Measurements from ENCODE around the gene NUDT15.
"Not testable (repeated sequence)": the region's sequence is repeated elsewhere in the genome, so short reads cannot be mapped to it uniquely, and the experiment has no call there.

Gene NUDT15

DNA sequence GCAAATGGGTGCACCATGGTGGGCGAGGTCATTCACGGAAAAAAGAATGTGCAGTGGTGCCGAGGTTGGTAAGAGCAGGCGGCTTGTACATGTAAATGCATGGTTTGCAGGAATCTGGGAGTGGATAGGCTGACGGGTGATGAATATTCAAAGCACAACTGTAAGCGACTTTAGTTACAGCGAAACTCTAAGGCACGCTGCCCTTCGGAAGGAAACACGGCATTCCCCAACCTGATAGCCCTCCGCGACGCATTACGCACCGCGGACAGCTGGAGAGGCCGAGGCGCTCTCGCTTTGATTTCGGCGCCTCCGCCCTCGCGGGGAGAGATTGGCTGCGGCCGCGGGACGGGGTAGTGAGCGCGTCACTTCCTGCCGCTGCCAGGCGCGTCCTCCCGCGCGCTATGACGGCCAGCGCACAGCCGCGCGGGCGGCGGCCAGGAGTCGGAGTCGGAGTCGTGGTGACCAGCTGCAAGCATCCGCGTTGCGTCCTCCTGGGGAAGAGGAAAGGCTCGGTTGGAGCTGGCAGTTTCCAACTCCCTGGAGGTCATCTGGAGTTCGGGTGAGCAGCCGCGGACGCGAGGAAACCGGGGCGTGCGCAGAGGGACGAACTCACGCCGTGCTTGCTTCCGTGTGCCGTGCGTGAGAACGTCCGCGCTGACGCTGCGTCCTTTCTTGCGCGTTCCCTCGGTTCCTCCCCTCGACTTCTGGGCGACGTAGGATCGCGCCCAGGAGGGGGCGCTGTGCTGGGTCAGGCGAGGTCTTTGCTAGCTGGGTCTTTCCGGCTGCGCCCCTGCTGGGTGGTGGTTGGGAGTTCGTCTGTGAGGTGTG lies at the start of gene NUDT15:
NUDT15 (plus strand) TSS at position 381 of the 828 bp plus-strand sequence; CDS start at position 402, 21 bp downstream.
- DNase-seq = peak; percentile 95

DNA sequence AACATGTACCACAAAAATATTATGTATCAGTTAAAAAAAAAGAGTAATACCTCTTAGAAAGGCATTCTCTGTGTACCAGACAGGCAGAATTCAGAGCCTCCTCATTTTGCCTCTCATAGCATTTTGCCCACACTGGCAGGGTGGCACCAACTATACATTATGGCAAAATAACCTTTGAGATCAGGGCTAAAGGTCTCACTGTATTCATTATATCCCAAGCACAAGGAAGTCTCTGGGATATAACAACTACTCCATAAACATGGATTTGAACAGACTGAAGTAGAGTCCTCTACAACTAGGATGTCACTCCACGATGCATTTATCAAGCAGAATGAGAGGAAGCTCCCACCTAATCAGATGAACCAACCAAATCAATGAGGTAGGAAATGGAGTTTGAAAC lies 47.1 kb upstream of the NUDT15 start:
- DNase-seq = no peak

DNA sequence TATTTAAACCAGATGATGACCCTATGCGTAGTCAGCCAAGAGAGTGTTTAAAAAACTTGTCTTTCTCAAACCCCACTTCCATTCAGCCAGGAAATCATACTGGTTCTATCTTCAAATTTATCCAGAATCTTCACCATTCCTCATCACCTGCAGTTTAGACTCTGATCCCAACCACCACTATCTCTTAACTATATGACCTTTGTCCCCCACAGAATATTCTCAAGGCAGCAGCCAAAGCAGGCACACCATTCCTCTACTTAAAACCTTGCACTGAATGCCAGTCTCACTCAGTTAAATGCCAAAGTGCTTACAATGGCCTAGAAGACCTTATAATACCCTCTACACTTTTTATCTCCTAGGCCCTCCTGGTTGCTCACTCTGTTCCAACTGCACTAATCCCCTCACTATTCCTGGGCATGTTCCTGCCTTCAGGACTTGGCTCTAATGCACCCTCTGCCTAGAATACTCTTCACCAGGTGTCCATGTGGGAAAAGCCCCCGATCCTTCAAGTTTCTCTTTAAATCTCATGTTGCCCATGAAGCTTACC lies 46.5 kb upstream of the NUDT15 start:
- no peak for DNase-seq

DNA sequence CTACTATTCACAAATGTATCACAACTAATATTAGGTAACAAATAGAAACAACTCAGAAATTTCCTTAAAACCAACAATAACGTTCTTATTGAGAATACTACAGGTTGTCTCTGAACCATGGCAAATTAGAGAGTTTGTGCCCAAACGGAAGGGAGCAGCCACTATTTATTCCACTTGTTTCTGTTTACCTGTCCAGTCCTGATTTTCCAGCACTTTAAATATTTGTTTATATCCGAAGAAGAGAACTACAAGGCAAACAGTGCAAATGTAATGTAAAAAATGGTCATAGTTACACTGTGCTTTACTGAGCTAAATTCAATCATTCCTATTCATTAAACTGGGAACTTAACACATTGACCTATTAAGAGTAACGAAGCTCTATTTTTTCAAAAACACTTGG lies 45.7 kb upstream of the NUDT15 start:
- DNase-seq = no peak

DNA sequence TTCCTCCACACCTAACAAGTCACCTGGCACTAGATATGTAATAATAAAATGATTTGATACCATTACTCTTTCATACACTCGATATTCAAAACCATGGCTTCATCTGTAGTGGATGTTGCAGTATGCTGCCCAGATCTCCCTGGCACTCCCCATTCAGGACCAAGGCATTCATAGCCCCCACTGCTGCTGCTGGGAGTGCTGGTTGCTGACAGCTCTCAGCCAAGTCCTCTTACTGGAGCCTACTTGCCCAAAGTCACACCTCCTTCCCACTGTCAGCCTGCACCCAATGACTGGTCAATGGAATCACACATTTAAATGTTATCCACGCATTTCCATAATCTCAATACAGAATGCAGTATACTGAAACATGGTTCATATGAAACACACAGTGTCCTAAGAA lies 40.1 kb upstream of the NUDT15 start:
- DNase-seq = no peak

DNA sequence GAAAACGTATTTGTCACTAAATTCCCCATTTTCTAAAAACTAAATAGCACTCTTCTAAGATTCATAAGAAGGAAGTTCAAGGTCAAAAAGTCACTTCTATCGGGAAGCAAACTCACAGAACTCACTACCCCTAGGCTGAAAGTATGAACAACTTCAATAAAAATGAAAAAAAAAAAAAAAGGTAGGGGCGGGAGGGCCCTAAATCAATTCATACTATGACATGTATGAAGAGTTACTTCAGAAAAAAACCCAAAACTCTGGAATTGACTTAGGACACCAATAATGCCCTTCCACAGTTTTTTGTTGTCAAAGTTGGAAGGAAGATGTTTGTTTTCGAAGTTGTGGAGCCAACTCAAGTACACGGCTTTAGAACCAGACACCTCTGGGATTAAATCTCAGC lies 37.6 kb upstream of the NUDT15 start:
- no peak for DNase-seq

DNA sequence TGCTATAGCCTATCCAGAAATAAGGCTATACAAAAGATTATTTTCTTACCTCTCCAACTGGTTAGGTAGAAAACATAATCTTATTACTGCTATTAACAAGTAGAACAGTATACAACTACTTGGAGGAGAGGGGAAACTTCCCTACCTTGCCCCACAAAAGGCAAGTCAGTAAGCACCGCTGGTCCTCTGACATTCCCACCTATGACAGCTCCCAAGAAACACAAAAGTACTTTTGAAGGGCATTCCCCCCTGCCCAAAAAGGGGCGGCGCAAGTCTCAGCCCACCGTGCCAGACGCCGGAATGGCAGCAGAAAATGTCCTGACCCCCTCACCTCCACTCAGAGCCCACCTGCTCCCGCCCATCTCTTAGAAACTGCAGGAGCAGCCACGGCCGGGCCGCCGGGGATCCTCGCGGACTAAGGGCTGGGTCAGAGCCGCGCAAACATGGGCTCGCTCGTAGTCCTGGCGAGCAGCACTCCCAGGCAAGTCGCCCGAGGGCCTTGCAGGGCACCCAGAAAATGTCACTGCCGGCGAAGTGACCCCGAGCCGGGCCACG lies 36.9 kb upstream of the NUDT15 start:
- DNase-seq = no peak

DNA sequence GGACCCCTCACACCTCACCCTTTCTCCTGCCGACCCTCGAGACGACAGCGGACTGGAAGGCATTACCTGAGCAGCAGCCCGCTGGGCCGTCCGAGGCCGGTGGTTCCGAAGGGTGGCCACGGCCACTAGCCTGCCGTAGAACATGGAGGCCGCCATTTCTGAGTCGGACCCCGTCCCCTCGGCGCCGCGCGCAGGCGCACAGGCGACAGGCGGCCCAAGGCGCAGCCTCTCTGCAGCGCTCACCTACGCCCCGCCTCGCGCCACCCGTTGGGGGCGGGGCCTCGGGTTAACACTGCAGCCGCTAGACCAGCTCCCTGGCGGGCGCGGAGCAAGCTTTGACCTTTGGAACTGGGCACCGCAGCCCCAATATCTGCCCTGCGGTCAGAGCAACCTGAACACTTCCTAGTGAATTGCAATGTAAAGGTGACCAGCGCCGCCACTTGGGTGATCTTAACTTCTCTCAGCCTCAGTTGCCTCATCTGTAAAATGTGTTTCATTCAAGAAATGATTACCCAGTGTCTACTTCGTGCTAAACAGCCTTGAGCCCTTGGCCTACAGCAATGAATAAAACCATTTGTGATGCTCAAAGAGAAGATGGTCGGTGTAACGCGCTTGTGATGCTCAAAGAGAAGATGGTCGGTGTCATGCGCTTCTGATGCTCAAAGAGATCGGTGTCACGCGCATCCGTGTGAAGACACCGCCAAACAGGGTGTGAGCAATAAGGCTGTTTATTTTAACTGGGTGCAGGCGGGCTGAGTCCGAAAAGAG lies 36.2 kb upstream of the NUDT15 start, which contains the start of gene SUCLA2:
SUCLA2 (minus strand) TSS at position 160 of the 768 bp plus-strand sequence; CDS start at position 156, 4 bp downstream.
- DNase-seq = peak; percentile 88

DNA sequence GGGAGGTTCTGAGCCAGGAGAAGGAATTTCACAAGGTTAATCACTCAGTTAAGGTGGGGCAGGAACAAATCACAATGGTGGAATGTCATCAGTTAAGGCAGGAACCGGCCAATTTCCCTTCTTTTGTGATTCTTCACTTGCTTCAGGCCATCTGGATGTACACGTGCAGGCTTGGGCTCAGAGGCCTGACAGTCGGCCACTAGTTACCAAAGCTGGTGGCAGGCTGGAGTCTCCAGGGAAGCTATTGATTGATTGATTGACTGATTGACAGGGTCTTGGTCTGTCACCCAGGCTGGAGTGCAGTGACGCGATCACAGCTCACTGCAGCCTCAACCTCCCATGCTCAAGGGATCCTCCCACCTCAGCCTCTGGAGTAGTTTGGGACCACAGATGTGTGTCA lies 35.5 kb upstream of the NUDT15 start:
- DNase-seq = not testable (repeated sequence)

DNA sequence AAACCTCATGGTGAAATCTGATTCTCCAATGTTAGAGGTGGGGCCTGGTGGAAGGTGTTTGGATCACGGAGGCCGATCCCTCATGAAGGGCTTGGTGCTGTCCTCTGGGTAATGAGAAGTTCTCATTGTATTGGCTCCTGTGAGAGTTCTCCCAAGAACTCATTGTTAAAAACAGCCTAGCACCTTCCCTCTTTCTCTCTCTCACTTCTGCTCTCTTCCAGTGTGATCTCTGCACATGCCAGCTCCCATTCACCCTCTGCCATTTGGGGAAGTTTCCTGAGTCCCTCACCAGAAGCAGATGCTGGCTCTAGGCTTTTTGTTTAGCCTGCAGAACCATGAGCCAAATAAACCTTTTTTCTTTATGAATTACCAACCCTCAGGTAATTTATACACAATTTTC lies 33.3 kb upstream of the NUDT15 start:
- DNase-seq = no peak

DNA sequence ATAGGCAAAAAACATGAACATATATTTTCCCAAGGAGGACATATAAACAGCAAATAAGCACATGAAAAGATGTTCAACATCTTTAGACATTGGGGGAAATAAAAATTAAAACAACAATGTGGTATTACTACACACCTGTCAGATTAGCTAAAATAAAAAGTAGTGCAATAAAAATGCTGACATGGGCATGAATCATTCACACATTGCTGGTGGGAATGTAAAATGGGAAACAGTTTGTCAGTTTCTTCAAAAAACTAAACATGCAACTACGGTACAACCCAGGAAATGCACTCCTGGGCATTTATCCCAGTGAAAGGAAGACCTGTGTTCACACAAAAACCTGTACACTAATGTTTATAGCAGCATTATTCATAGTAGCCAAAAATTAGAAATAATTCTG lies 31.1 kb upstream of the NUDT15 start:
- no peak for DNase-seq

DNA sequence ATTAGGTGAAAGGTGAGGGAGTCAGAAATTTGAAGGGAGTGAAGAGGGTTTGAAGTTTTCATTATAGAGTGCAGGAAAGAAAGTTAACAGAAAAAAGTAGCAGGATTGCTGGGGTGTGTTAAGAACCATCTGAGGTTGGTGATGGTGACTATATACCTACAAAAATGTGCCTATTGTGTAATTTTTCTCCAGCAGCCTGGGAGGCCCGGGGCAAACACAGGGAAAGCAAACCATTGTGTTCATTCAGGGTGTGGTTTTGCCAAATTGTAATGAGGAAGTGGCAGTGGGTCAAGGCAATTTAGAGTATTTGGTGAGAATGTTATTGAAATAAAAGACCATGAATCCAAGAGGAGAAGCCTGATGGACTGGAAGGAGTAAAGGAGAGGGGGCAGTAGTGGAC lies 28.2 kb upstream of the NUDT15 start:
- DNase-seq = peak; percentile 77

DNA sequence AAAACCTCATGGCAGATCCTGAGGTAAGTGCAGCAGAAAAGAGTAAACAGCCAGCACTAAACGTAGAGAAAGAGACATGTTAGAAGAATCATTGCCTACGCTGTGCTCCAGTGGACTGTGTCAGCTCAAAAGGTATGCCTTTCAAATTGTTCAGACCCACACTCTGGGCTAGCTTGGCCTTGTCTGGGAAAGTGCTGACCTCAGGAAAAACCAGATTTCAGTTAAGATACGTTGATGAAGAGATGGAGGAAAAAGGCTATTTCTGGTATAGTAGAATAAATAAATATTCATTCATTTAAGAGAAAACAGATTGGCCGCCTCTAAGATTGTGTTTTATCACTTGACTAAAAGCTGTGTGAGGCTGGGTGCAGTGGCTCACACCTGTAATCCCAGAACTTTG lies 26.8 kb upstream of the NUDT15 start:
- DNase-seq = no peak

DNA sequence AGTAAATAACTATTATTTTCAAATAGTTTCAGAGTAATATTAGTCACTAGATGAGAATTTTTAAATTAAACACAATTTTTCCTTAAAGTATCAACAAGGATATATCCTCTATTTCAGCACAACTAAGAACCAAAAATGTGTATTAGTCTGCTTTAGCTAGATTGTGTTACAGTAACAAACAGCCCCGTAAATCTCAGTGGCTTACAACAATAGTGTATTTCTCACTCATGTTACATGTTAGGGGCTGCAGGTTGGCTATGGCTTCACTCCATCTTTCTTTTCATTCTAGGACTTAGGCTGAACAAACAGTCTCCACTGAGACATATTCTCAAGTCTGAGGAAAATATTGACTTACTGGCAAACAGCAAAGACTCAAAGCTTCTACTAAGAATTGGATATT lies 24.9 kb upstream of the NUDT15 start:
- no peak for DNase-seq

DNA sequence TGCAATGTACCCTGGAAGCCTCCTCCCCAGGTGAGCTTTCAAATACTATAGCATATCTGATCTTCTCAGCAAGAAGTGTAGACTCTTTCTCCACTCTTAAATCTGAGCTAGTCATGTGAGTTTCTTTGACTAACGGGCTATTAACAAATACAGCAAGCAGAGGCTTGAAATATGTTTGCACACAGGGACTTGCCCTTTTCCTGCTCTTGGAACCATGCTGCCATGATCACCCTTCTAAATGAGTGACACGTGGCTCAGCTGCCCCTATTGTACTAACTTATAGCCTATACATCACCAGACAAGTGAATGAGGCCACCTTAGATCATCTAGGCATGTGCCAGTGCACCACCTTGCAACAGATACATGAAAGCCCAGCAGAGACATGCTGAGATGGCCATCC lies 23.2 kb upstream of the NUDT15 start:
- DNase-seq = no peak

DNA sequence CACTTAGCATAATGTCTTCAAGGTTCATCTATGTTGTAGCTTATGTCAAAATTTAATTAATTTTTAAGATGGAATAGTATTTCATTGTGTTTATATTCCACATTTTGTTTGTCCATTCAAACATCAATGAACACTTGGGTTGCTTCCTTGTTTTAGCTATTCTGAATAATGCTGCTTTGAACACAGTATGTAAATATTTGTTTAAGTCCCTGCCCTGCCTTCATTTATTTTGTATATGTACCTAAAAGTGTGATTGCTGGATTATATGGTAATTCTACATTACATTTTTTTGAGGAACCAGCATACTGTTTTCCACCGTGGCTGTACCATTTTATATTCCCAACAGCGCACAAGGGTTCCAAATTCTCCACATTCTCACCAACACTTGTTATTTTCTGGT lies 18.9 kb upstream of the NUDT15 start:
- DNase-seq = no peak

DNA sequence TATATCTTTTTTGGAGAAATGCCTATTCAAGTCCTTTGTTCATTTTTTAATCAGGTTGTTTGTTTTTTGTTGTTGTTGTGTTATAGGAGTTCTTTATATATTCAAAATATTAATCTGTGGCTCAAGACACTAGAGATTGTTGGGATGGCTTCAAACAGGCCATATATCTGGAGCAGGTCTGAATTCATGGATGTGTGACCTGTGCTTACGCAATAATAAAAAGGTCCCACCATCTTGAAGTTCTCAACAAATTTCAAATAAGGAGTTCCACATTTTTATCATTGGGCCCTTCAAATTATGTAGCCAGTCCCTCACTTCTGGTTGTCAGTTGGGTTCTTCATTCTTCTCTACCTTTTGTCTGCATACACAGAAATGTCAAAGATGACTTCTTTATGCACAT lies 17.7 kb upstream of the NUDT15 start:
- no peak for DNase-seq

DNA sequence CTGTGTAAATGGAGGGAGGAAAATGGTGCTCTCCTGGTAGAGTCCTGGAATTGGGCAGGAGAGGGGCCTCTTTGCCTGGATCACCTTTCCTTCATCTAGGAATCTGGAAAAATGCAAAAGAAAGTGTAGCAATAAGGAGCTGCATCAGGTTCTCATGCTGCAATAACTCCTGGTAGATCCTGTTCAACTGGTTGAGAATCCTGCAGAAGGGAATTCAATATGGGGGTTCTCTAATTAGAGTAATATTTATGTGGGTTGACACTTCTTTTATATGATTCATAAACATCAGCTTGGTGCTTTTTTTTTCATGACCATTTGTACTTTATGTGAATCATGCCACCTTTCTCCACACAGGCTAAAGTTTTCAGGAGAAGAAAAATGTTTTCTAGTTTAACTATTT lies 9.5 kb upstream of the NUDT15 start:
- DNase-seq = no peak

DNA sequence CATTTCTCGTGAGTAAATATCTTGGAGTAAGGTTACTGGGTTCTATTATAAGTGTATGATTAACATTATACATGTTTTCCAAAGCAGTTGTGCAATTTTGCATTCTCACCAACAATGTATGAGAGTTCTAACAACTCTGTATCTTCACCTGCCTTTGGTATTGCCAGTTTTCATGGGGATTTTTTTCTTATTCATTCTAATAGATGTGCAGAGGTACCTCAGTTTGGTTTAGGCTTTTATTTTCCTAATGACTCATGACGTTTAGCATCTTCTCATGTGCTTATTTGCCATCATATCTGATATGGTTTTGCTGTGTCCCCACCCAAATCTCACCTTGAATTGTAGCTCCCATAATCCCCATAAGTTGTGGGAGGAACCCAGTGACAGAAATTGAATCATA lies 7.7 kb upstream of the NUDT15 start:
- no peak for DNase-seq

DNA sequence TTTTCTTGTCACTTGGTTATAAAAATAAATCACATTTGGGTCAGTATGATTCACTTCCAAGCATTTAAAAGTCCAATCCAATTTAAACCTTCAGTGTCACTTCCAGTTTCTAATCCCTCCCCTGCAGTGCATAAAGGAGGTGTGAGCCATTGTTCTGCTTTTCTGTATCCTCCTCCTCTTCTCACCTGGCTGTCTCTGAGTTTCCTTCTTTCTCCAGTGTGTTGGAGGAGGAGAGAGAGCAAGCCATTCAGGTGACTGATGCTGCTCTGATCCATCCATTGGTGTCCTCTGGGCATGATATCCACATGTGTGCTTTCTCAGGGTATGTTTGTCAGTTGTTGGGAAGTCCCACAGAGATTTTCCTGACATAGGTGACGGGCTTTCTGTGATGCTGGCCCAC lies 1.2 kb downstream of the NUDT15 start:
- DNase-seq = no peak

DNA sequence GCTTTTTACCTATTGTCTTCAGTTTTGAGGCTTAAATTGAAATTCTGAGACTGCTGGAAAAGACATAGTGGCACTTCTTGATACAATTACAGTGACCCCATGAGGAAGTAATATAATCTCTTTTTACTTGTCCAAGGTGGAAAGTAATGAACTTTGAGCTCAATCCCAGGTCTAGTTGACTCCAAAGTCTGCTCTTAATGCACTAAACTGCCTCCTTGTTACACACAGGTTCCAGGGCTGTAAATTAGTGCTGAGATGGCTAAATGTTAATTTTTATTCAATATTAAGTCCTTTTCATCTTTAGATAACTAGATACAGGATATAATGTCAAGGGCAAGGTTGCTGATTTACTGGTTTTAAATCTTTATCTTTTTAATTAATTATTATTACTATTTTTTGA lies 2.5 kb downstream of the NUDT15 start:
- no peak for DNase-seq

DNA sequence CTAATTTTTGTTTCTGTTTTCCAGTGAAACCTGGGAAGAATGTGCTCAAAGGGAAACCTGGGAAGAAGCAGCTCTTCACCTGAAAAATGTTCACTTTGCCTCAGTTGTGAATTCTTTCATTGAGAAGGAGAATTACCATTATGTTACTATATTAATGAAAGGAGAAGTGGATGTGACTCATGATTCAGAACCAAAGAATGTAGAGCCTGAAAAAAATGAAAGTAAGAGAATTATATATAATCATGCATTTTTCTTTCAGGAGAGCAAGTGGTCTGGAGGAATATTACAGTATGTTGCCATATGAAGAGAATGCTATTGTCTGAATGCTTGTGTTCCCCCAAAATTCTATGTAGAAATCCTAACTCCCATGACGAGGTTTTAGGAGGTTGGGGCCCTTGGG lies 3.4 kb downstream of the NUDT15 start:
- DNase-seq = peak; percentile 61

DNA sequence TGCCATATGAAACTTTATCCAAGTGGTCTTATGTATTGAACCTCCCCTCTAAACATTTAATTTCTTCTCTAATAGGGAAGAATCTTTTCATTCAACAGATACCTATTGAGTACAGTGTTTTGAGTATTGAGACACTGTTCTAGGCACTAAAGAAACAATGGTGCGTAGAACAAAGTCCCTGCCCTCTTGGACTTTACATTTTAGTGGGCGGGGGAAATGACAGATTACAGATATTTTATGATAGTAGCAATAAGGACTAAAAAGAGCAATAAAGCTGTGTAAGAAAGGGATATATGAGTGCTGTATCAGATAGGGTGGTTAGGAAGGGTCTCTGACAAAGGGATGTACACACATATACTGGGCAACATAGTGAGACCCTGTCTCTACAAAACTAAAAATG lies 5.4 kb downstream of the NUDT15 start:
- DNase-seq = no peak
